ENCODE results near the gene COPS3. TPM values are rescaled to one million over a fixed set of nuclear protein-coding genes. Genes with fewer than 3 reads are reported as not detected.

The COPS3 gene
- total RNA-seq, 1 donor from 2014 or later, result 87.4 TPM

GRCh38 chr17:17324616-17325015 is 43.6 kb upstream of the COPS3 start:
- Histone ChIP-seq H3K27me3 (ENCODE audit: control insufficient read depth, insufficient read depth, low read length) (peaks cover 1% of the 10 kb centered on the region), H3K4me3 (ENCODE audit: low read depth, low read length) (no peak overlapping the region), H3K36me3 (ENCODE audit: control insufficient read depth, insufficient read depth, low read length) (no peaks in the 10 kb centered on the region)
- FAIRE-seq (no peak), DNase-seq (ENCODE audit: low read depth) (no peak)
- TF ChIP-seq CTCF (IDR thresholded peaks at IDR 0.05; ENCODE audit: insufficient read depth, low read length, severe bottlenecking), result no peak

GRCh38 chr17:17322516-17323510 is 41.8 kb upstream of the COPS3 start:
- no peak for FAIRE-seq
- Histone ChIP-seq H3K36me3 (ENCODE audit: control insufficient read depth, insufficient read depth, low read length) (no peaks in the 10 kb centered on the region), H3K27me3 (ENCODE audit: control insufficient read depth, insufficient read depth, low read length) (peaks cover 1% of the 10 kb centered on the region), H3K4me3 (ENCODE audit: low read depth, low read length) (no peak overlapping the region)
- no peak for TF ChIP-seq CTCF (IDR thresholded peaks at IDR 0.05; ENCODE audit: insufficient read depth, low read length, severe bottlenecking)
- no peak for DNase-seq (ENCODE audit: low read depth)

- DNase-seq (ENCODE audit: low read depth), result no peak
Observed at GRCh38 chr17:17321356-17322025, 40.4 kb upstream of the COPS3 start.

GRCh38 chr17:17320911-17321220 is 39.8 kb upstream of the COPS3 start:
- H3K36me3 ChIP-seq (ENCODE audit: control insufficient read depth, insufficient read depth, low read length), result no peaks in the 10 kb centered on the region
- FAIRE-seq (no peak), DNase-seq (ENCODE audit: low read depth) (no peak)
- H3K4me3 ChIP-seq (ENCODE audit: low read depth, low read length), result no peak overlapping the region
- peaks cover 1% of the 10 kb centered on the region for H3K27me3 ChIP-seq (ENCODE audit: control insufficient read depth, insufficient read depth, low read length)
- TF ChIP-seq CTCF (IDR thresholded peaks at IDR 0.05; ENCODE audit: insufficient read depth, low read length, severe bottlenecking), result no peak

More at GRCh38 chr17:17321356-17322025, 40.4 kb upstream of the COPS3 start:
- no peak for TF ChIP-seq CTCF (IDR thresholded peaks at IDR 0.05; ENCODE audit: insufficient read depth, low read length, severe bottlenecking)
- Histone ChIP-seq H3K36me3 (ENCODE audit: control insufficient read depth, insufficient read depth, low read length) (no peaks in the 10 kb centered on the region), H3K4me3 (ENCODE audit: low read depth, low read length) (no peak overlapping the region), H3K27me3 (ENCODE audit: control insufficient read depth, insufficient read depth, low read length) (peaks cover 1% of the 10 kb centered on the region)
- no peak for FAIRE-seq

- DNase-seq (ENCODE audit: low read depth) (no peak), FAIRE-seq (no peak)
- H3K27me3 ChIP-seq (ENCODE audit: control insufficient read depth, insufficient read depth, low read length), result peaks cover 1% of the 10 kb centered on the region
- H3K4me3 ChIP-seq (ENCODE audit: low read depth, low read length), result no peak overlapping the region
- TF ChIP-seq CTCF (IDR thresholded peaks at IDR 0.05; ENCODE audit: insufficient read depth, low read length, severe bottlenecking), result no peak
- H3K36me3 ChIP-seq (ENCODE audit: control insufficient read depth, insufficient read depth, low read length), result no peaks in the 10 kb centered on the region
Observed at GRCh38 chr17:17320188-17320910, 39.3 kb upstream of the COPS3 start.
